Astrocyte (in vitro differentiated cells and primary cell): Measurements from ENCODE around the gene IKZF2.

Source experiments
- EZH2 ChIP-seq: IDR thresholded peaks from 2 replicates; pipeline ENCODE4 v1.6.1; 2012; ENCODE audit warnings: mild to moderate bottlenecking, low read length, inconsistent platforms; ENCODE audit not compliant: insufficient read depth
- TF ChIP-seq, protein P1 (sequence below): IDR thresholded peaks from 2 replicates; pipeline ENCODE4 v1.5.1; 2011; ENCODE audit warnings: low read depth, mild to moderate bottlenecking, inconsistent platforms, low read length, moderate library complexity; ENCODE audit not compliant: insufficient read depth

DNA sequence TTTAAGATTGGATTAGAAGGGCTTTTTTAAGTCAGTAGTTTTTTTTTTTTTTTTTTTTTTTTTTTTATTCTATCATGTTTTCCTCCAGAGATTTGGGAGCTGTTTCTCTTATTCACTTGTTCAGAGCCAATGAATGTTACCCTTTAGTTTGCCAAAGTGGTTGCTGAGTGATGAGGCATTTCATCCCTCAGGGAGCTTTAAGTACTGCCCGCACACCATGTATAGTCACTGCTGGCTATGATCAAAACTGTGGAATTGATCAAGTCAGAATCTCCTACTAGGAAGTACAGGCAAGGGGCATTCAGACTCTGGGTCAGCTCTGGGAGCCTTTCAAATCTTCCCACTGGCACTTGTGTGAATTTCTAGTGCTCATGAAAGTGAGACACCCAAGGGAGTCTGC, 201.6 kb downstream of the IKZF2 start:
- TF ChIP-seq, protein P1, sequence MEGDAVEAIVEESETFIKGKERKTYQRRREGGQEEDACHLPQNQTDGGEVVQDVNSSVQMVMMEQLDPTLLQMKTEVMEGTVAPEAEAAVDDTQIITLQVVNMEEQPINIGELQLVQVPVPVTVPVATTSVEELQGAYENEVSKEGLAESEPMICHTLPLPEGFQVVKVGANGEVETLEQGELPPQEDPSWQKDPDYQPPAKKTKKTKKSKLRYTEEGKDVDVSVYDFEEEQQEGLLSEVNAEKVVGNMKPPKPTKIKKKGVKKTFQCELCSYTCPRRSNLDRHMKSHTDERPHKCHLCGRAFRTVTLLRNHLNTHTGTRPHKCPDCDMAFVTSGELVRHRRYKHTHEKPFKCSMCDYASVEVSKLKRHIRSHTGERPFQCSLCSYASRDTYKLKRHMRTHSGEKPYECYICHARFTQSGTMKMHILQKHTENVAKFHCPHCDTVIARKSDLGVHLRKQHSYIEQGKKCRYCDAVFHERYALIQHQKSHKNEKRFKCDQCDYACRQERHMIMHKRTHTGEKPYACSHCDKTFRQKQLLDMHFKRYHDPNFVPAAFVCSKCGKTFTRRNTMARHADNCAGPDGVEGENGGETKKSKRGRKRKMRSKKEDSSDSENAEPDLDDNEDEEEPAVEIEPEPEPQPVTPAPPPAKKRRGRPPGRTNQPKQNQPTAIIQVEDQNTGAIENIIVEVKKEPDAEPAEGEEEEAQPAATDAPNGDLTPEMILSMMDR: no peak
- TF ChIP-seq EZH2: no peak
